DOHH2 (cell line): Measurements from ENCODE around the gene NR2F1.

Experiments
- H3F3A ChIP-seq: fragments of 200-600 bp; sonication (generic), shearing (Covaris generic); 2 replicates; pipeline ENCODE4 v1.6.0; 2016; ENCODE audit warnings: antibody characterized with exemption, mild to moderate bottlenecking; ENCODE audit not compliant: control insufficient read depth, insufficient read depth
- H3K27ac ChIP-seq: fragments of 200-600 bp; sonication (generic); 2 replicates; pipeline ENCODE4 v1.5.1; 2014; ENCODE audit warnings: low read depth, mild to moderate bottlenecking, low read length, moderate library complexity
- H3K27me3 ChIP-seq: fragments of 200-600 bp; sonication (generic); 2 replicates; pipeline ENCODE4 v1.6.1; 2014; ENCODE audit warnings: mild to moderate bottlenecking, low read length, mixed read lengths; ENCODE audit not compliant: control insufficient read depth
- H3K36me3 ChIP-seq: fragments of 200-600 bp; sonication (generic); 2 replicates; pipeline ENCODE4 v1.6.1; 2014; ENCODE audit warnings: mild to moderate bottlenecking, low read length, moderate library complexity, mixed read lengths; ENCODE audit not compliant: control insufficient read depth
- H3K4me1 ChIP-seq: fragments of 200-600 bp; sonication (generic); 2 replicates; pipeline ENCODE4 v1.6.1; 2014; ENCODE audit warnings: mild to moderate bottlenecking, low read length, mixed read lengths; ENCODE audit not compliant: control insufficient read depth
- H3K4me2 ChIP-seq: fragments of 200-600 bp; sonication (generic); 2 replicates; pipeline ENCODE4 v1.6.0; 2014; ENCODE audit warnings: mild to moderate bottlenecking, low read length, moderate library complexity
- H3K4me3 ChIP-seq: fragments of 200-600 bp; sonication (generic); 2 replicates; pipeline ENCODE4 v1.5.1; 2014; ENCODE audit warnings: mild to moderate bottlenecking, low read length, mixed read lengths
- H3K79me2 ChIP-seq: fragments of 200-600 bp; sonication (generic); 2 replicates; pipeline ENCODE4 v1.6.1; 2014; ENCODE audit warnings: mild to moderate bottlenecking, low read length, mixed read lengths; ENCODE audit not compliant: control insufficient read depth
- H3K9me2 ChIP-seq: fragments of 200-600 bp; sonication (generic); replicated peaks from 2 replicates; pipeline ENCODE4 v1.6.1; 2014; ENCODE audit warnings: mild to moderate bottlenecking, low read length, mixed read lengths; ENCODE audit not compliant: control insufficient read depth
- H3K9me3 ChIP-seq: fragments of 200-600 bp; sonication (generic); 2 replicates; pipeline ENCODE4 v1.6.1; 2014; ENCODE audit warnings: antibody characterized with exemption, low read length, mixed read lengths; ENCODE audit not compliant: control insufficient read depth, insufficient read depth
- H4K20me1 ChIP-seq: fragments of 200-600 bp; sonication (generic); 2 replicates; pipeline ENCODE4 v1.6.0; 2014; ENCODE audit warnings: low read depth, mild to moderate bottlenecking, antibody characterized with exemption, low read length, moderate library complexity; ENCODE audit not compliant: control insufficient read depth, insufficient read depth
- EZH2phosphoT487 ChIP-seq: fragments of 200-600 bp; sonication (generic); IDR thresholded peaks from 2 replicates; pipeline ENCODE4 v1.6.1; 2017; ENCODE audit warnings: borderline replicate concordance, mild to moderate bottlenecking, antibody characterized with exemption, low read length, moderate library complexity, mixed read lengths
- TF ChIP-seq, protein P1 (sequence below): fragments of 200-600 bp; sonication (generic); IDR thresholded peaks from one replicate; pipeline ENCODE4 v1.5.1; 2014; ENCODE audit warnings: antibody characterized with exemption, mild to moderate bottlenecking, low read depth, low read length; ENCODE audit not compliant: poor library complexity, severe bottlenecking

NR2F1 gene

DNA sequence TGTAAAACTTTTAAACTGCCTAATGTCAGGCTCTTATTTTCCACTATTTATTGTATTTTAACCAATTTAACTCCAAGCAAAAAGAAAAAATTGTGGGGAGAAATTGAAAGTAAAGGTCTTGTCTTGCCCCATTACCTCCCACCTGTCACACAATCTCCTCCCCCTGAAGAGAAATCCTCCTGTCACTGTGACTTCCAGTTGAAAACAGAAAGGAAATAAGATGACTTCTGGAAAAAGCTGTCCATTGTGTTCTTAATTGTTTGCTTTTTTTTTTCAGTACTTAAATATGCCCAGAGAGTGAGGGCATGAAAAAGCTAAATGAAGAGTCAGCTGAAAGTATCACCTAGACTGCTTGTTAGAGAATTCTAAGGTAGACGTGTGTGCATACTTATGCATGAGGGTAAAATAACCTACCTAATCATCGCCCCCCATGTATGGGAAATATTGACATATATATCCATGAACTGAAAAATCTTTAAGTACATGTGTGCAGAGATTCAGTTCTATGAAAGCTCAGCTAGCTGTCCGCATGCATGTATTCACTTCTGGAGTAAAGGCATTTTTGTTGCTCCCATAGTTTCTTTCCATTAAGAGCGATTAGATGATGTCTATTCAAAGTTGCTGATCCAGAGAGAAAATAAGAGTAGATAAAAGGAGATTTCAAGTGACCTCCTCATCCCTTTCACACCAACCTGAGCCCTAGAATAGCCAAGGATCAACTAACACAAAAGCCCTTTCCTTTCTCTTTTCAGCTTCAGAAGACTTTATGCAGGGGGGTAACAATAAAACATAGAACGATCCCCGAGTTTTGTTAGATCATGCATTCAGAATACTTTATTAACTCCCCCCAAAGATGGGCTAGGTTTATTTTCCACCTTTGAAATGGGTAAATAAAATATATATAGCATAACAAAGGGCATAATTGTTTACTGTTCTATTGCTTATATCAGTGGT is 7.3 kb upstream of the NR2F1 start:
- Histone ChIP-seq H3K4me2 (no peak overlapping the region), H3K4me1 (peaks cover 2% of the 10 kb centered on the region), H3K9me3 (no peaks in the 10 kb centered on the region), H3K27me3 (peaks cover 53% of the 10 kb centered on the region), H3K79me2 (no peaks in the 10 kb centered on the region), H3K4me3 (no peak overlapping the region), H3K27ac (no peak overlapping the region), H3K36me3 (no peaks in the 10 kb centered on the region), H3K9me2 (no peaks in the 10 kb centered on the region), H4K20me1 (no peaks in the 10 kb centered on the region), H3F3A (no peaks in the 10 kb centered on the region)
- TF ChIP-seq, protein P1, sequence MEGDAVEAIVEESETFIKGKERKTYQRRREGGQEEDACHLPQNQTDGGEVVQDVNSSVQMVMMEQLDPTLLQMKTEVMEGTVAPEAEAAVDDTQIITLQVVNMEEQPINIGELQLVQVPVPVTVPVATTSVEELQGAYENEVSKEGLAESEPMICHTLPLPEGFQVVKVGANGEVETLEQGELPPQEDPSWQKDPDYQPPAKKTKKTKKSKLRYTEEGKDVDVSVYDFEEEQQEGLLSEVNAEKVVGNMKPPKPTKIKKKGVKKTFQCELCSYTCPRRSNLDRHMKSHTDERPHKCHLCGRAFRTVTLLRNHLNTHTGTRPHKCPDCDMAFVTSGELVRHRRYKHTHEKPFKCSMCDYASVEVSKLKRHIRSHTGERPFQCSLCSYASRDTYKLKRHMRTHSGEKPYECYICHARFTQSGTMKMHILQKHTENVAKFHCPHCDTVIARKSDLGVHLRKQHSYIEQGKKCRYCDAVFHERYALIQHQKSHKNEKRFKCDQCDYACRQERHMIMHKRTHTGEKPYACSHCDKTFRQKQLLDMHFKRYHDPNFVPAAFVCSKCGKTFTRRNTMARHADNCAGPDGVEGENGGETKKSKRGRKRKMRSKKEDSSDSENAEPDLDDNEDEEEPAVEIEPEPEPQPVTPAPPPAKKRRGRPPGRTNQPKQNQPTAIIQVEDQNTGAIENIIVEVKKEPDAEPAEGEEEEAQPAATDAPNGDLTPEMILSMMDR: no peak
- TF ChIP-seq EZH2phosphoT487: no peak

DNA sequence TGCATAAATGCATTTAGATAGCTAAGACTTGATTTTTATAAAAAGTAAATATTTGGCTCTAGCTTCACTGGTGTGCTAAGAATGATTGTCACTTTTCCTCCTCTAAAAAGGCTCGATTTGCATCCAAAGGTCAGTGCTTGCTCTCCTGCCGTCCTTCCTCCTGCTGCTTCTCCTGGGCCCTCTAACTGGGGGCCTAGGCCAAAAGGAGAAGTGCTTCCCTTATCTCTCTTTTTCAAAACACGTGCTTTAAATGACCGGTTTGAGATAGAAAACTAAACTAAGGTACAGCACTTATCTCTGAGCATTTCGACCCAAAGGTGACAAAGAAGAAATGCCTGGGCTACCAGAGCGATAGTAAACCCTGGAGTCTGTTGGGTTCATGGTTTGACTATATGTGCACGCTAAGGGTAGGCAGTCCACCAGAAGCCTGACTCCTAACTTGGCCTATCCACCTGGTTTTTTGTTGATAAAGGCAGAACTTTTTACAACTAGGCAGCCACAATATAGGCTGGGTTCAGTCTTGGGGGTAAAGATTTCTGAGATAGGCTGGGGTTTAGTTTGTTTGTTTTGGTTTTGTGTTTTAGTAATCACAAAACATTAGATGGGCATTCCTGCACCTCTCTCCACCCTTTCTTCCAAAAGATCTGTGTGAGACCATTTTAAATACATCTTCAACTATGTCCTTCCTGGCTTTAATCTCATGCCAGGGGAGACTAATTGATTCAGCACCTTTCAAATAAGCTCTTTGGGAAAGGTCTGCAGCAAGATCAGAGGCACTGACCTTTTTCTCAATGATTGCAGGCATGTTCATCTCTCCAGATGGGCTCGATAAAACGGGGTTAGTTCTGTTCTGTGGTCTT is 5.8 kb upstream of the NR2F1 start:
- no peaks in the 10 kb centered on the region for H3K79me2 ChIP-seq
- H3K36me3 ChIP-seq: no peaks in the 10 kb centered on the region
- H3K27me3 ChIP-seq: peaks cover 62% of the 10 kb centered on the region
- no peaks in the 10 kb centered on the region for H4K20me1 ChIP-seq
- H3F3A ChIP-seq: no peaks in the 10 kb centered on the region
- H3K4me2 ChIP-seq: no peak overlapping the region
- no peak overlapping the region for H3K27ac ChIP-seq
- H3K4me3 ChIP-seq: no peak overlapping the region
- TF ChIP-seq, protein P1: no peak
- TF ChIP-seq EZH2phosphoT487: no peak
- no peaks in the 10 kb centered on the region for H3K9me2 ChIP-seq
- H3K9me3 ChIP-seq: no peaks in the 10 kb centered on the region
- peaks cover 12% of the 10 kb centered on the region for H3K4me1 ChIP-seq

DNA sequence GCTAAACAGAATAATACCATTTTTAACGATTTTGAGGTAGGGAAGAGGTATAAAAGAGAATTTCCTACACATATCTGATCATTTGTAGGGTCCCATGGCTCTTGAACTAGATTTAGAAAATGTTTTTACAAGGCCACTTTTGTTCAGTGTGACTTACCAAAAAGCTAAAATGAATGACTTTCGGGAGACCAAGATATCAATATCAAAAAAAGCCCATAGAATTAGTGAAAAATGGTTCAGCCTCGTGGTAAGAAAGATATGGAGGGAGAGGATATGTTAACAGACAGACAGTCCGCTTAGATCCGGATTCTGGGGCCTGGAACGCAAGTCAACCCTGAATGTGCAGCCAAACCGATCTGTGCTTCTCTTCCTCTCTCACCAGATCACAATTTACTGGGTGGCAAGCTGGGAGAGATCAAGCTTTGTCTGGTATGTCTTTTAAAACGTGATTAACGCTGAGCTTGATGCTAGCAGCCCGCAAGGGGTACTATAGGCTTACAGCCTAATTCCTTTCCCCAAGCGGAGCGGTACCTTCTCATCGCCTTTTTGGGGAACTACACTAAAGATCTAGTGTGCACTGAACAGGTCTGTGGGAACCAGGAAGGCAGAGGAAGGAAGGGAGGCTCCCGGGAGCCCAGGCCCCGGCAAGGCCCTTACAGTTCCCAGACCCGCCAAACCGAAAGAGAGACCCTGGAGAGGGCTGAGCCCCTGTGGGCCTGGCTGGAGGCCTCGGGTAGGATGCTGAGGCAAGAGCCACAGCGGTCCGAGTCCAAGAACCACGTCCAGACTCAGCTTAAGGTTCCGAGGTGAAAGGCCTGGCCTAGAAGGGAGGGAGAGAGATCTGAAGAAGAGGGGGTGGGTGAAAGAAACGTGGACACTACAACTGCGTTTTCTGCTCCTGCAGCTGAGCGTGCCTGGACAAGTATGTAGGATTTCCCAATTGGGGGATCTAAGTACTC is 4.9 kb upstream of the NR2F1 start:
- H3K36me3 ChIP-seq: no peaks in the 10 kb centered on the region
- no peak overlapping the region for H3K4me2 ChIP-seq
- H3F3A ChIP-seq: no peaks in the 10 kb centered on the region
- no peaks in the 10 kb centered on the region for H4K20me1 ChIP-seq
- H3K79me2 ChIP-seq: no peaks in the 10 kb centered on the region
- peaks cover 71% of the 10 kb centered on the region for H3K27me3 ChIP-seq
- H3K9me2 ChIP-seq: no peaks in the 10 kb centered on the region
- H3K4me3 ChIP-seq: no peak overlapping the region
- no peak for TF ChIP-seq EZH2phosphoT487
- TF ChIP-seq, protein P1: no peak
- H3K27ac ChIP-seq: no peak overlapping the region
- peaks cover 21% of the 10 kb centered on the region for H3K4me1 ChIP-seq
- H3K9me3 ChIP-seq: no peaks in the 10 kb centered on the region
